ENCODE measurements around the gene SIRT3. TPM values are rescaled to one million over a fixed set of nuclear protein-coding genes. Genes with fewer than 3 reads are reported as not detected.

Gene SIRT3
- total RNA-seq, 2 donors from 2014 or later = 22.1 to 22.6 TPM

- ATAC-seq = no peak
- H3K9me3 ChIP-seq = no peaks in the 10 kb centered on the region
- no peak for DNase-seq
- no peak overlapping the region for H3K27ac ChIP-seq
- no peak for TF ChIP-seq POLR2A (IDR thresholded peaks at IDR 0.05)
- H3K27me3 ChIP-seq = no peaks in the 10 kb centered on the region
- H3K4me1 ChIP-seq = peaks cover 11% of the 10 kb centered on the region
- H3K36me3 ChIP-seq (replicated peaks in 1 of 2; ENCODE audit: insufficient read depth in 1 of 2, low read depth in 2 of 2) = no peaks in the 10 kb centered on the region
- 92 to 97% methylated on average over 10 of the region's 10 CpGs for WGBS, 2 donors
- intact Hi-C loops (cut with DNase I) = loop anchor here (10.0 kb wide), 1 partner anchor 134 kb away; the partner anchor contains the start of gene B4GALNT4
- no peak overlapping the region for H3K4me3 ChIP-seq
These were observed 5.7 kb downstream of the SIRT3 start for GRCh38 chr11:230431-230830.

GRCh38 chr11:227824-228379 is 8.2 kb downstream of the SIRT3 start:
- DNase-seq = no peak
- intact Hi-C loops (cut with DNase I) = no loop called here
- Histone ChIP-seq H3K27me3 (no peaks in the 10 kb centered on the region), H3K9me3 (no peaks in the 10 kb centered on the region), H3K27ac (no peak overlapping the region), H3K36me3 (replicated peaks in 1 of 2; ENCODE audit: insufficient read depth in 1 of 2, low read depth in 2 of 2) (no peaks in the 10 kb centered on the region), H3K4me1 (no peaks in the 10 kb centered on the region), H3K4me3 (no peak overlapping the region)
- WGBS, 2 donors = 83 to 89% methylated on average over 6 of the region's 6 CpGs
- ATAC-seq = no peak
- TF ChIP-seq POLR2A (IDR thresholded peaks at IDR 0.05) = no peak
- no peak for TF ChIP-seq CTCF (IDR thresholded peaks at IDR 0.05)

GRCh38 chr11:225734-226453 is 10.2 kb downstream of the SIRT3 start:
- no peaks in the 10 kb centered on the region for H3K9me3 ChIP-seq
- no peaks in the 10 kb centered on the region for H3K4me1 ChIP-seq
- H3K27ac ChIP-seq = no peak overlapping the region
- intact Hi-C loops (cut with DNase I) = no loop called here
- no peaks in the 10 kb centered on the region for H3K36me3 ChIP-seq (replicated peaks in 1 of 2; ENCODE audit: insufficient read depth in 1 of 2, low read depth in 2 of 2)
- no peaks in the 10 kb centered on the region for H3K27me3 ChIP-seq
- 94 to 95% methylated on average over 10 of the region's 10 CpGs for WGBS, 2 donors
- no peak for ATAC-seq
- no peak overlapping the region for H3K4me3 ChIP-seq
- no peak for DNase-seq
- no peak for TF ChIP-seq CTCF (IDR thresholded peaks at IDR 0.05)
- no peak for TF ChIP-seq POLR2A (IDR thresholded peaks at IDR 0.05)

DNA sequence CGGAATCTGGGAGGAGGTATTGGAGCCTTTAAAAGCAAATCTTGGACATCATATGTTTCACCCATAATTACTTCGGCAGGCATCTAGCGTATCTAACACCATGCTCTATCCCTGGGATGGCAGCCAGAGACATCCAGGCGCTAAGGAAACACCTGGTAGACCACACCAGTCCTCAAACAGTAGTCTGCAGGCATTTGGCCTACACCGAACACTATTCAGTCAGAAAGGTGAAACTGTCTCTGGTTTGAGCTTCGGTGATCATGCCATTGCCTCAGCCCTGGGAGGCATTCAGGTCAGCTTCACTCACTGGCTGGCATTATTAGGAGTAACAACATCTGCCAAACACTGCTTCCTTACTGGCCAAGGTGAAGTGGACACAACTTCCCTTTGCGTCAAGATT is 11.7 kb downstream of the SIRT3 start:
- TF ChIP-seq POLR2A (IDR thresholded peaks at IDR 0.05) (no peak), CTCF (IDR thresholded peaks at IDR 0.05) (no peak)
- Histone ChIP-seq H3K4me3 (no peak overlapping the region), H3K36me3 (replicated peaks in 1 of 2; ENCODE audit: insufficient read depth in 1 of 2, low read depth in 2 of 2) (no peaks in the 10 kb centered on the region), H3K9me3 (no peaks in the 10 kb centered on the region), H3K27ac (no peak overlapping the region), H3K4me1 (no peaks in the 10 kb centered on the region), H3K27me3 (no peaks in the 10 kb centered on the region)
- no peak for ATAC-seq
- intact Hi-C loops (cut with DNase I) = no loop called here
- DNase-seq = no peak
- 84 to 98% methylated on average over 7 of the region's 7 CpGs for WGBS, 2 donors

DNA sequence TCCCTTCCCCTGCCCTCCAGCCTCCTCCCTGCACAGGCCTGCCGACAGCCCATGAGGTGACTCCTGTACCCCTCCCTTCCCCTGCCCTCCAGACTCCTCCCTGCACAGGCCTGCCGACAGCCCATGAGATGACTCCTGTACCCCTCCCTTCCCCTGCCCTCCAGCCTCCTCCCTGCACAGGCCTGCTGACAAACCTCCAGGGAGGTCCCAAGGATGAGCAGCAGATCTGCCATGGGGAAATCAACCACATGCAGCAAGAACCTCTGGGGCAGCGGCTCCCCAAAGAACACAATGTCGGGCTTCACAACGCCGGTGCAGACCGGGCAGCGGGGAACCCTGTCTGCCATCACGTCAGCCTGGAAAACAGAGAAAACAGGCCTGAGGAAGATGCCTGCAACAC is 12.3 kb downstream of the SIRT3 start:
- no peak for DNase-seq
- intact Hi-C loops (cut with DNase I) = no loop called here
- Histone ChIP-seq H3K36me3 (replicated peaks in 1 of 2; ENCODE audit: insufficient read depth in 1 of 2, low read depth in 2 of 2) (no peaks in the 10 kb centered on the region), H3K27ac (no peak overlapping the region), H3K4me1 (no peaks in the 10 kb centered on the region), H3K4me3 (no peak overlapping the region), H3K27me3 (no peaks in the 10 kb centered on the region), H3K9me3 (no peaks in the 10 kb centered on the region)
- TF ChIP-seq POLR2A (IDR thresholded peaks at IDR 0.05) (no peak), CTCF (IDR thresholded peaks at IDR 0.05) (no peak)
- ATAC-seq = no peak
- 91 to 93% methylated on average over 6 to 9 of the region's 9 CpGs for WGBS, 2 donors

All from body of pancreas (tissue), 4 donors.